GM23248 (cell line): ENCODE results near the gene ARIH2. TPM values are rescaled to one million over a fixed set of nuclear protein-coding genes. Genes with fewer than 3 reads are reported as not detected.

Source experiments
- DNase-seq: peaks from one replicate; pipeline ENCODE4 v3.0.0-alpha.2; 2015
- H2AFZ ChIP-seq: fragments of 200-600 bp; sonication (generic); 2 replicates; pipeline ENCODE4 v1.6.1; 2016; ENCODE audit warnings: antibody characterized with exemption
- H3F3A ChIP-seq: fragments of 200-600 bp; sonication (generic); 2 replicates; pipeline ENCODE4 v1.6.1; 2016; ENCODE audit warnings: mild to moderate bottlenecking, antibody characterized with exemption, mixed run types; ENCODE audit not compliant: insufficient read depth
- H3K27ac ChIP-seq: fragments of 200-600 bp; sonication (generic); 2 replicates; pipeline ENCODE4 v1.5.1; 2016; ENCODE audit warnings: mild to moderate bottlenecking
- H3K27me3 ChIP-seq: fragments of 200-600 bp; sonication (generic); replicated peaks from 2 replicates; pipeline ENCODE4 v1.6.1; 2016; ENCODE audit warnings: mild to moderate bottlenecking; ENCODE audit not compliant: insufficient read depth
- H3K36me3 ChIP-seq: fragments of 200-600 bp; sonication (generic); 2 replicates; pipeline ENCODE4 v1.6.1; 2016; ENCODE audit warnings: low read depth, mild to moderate bottlenecking
- H3K4me1 ChIP-seq: fragments of 200-600 bp; sonication (generic); 2 replicates; pipeline ENCODE4 v1.6.1; 2016; ENCODE audit warnings: mild to moderate bottlenecking; ENCODE audit not compliant: insufficient read depth
- H3K4me2 ChIP-seq: fragments of 200-600 bp; sonication (generic); one replicate; pipeline ENCODE4 v1.6.1; 2016; ENCODE audit warnings: mild to moderate bottlenecking; ENCODE audit not compliant: unreplicated experiment
- H3K4me3 ChIP-seq: fragments of 200-600 bp; sonication (generic); 2 replicates; pipeline ENCODE4 v1.5.1; 2016; ENCODE audit warnings: mild to moderate bottlenecking
- H3K79me2 ChIP-seq: fragments of 200-600 bp; sonication (generic); 2 replicates; pipeline ENCODE4 v1.6.1; 2016; ENCODE audit warnings: mild to moderate bottlenecking; ENCODE audit not compliant: insufficient read depth
- H3K9ac ChIP-seq: fragments of 200-600 bp; sonication (generic); 2 replicates; pipeline ENCODE4 v1.6.1; 2016; ENCODE audit warnings: mild to moderate bottlenecking
- H3K9me2 ChIP-seq: fragments of 200-600 bp; sonication (generic); 2 replicates; pipeline ENCODE4 v1.6.1; 2016; ENCODE audit warnings: mixed run types, mild to moderate bottlenecking, moderate library complexity; ENCODE audit not compliant: insufficient read depth
- H3K9me3 ChIP-seq: fragments of 200-600 bp; sonication (generic); one replicate; pipeline ENCODE4 v1.6.1; 2017; ENCODE audit warnings: low read depth
- H4K20me1 ChIP-seq: fragments of 200-600 bp; sonication (generic); 2 replicates; pipeline ENCODE4 v1.6.0; 2016; ENCODE audit not compliant: insufficient read depth
- EZH2 ChIP-seq: fragments of 200-600 bp; sonication (generic); IDR thresholded peaks from 2 replicates; pipeline ENCODE4 v1.6.1; 2018; ENCODE audit warnings: antibody characterized with exemption, mild to moderate bottlenecking; ENCODE audit not compliant: insufficient read depth, poor library complexity, severe bottlenecking
- EZH2phosphoT487 ChIP-seq: fragments of 200-600 bp; sonication (generic); IDR thresholded peaks from 2 replicates; pipeline ENCODE4 v1.6.1; 2018; ENCODE audit warnings: antibody characterized with exemption, moderate library complexity, mild to moderate bottlenecking, low read depth; ENCODE audit not compliant: insufficient read depth
- WGBS, 2 experiments: methylation state at CpG; one replicate each; pipeline ENCODE4 v1.1.6; 2015 to 2017; ENCODE audit warnings: low lambda C conversion rate in 2 of 2, low coverage in 1 of 2; ENCODE audit errors: missing lambda C conversion rate in 2 of 2; 5-methylcytosine and 5-hydroxymethylcytosine counted together
- in situ Hi-C: fragments of 300-500 bp; cut with MboI; formaldehyde crosslinking; loops from 2 replicates; pipeline ENCODE4 v1.15.0; 2020
- microRNA counts: library from miRNA; unstranded; fragments of <30 nt; microRNA quantifications from one replicate; lab custom pipeline; 2016
- microRNA-seq: library from miRNA; unstranded; fragments of <30 nt; microRNA quantifications from one replicate; pipeline ENCODE4, GENCODE V29; 2016; ENCODE audit warnings: borderline number of aligned reads
- polyA plus RNA-seq: library from polyadenylated mRNA; unstranded; fragments of >200 nt; fragmentation: Nextera tagmentation; extraction: Ambion mirVana; gene quantifications from 2 replicates; pipeline ENCODE4 v1.2.1, GENCODE V29; 2016
- small RNA-seq: library from RNA; depleted of rRNA; stranded (forward); fragments of <200 nt; gene quantifications from one replicate; pipeline ENCODE3, GENCODE V24; 2014; ENCODE audit warnings: low read depth, low replicate concordance
- total RNA-seq: library from RNA; depleted of rRNA; stranded (reverse); fragments of >200 nt; shearing (Covaris generic); gene quantifications from 2 replicates; pipeline ENCODE4 v1.2.3, GENCODE V29; 2014; rRNA removed

Gene ARIH2
- total and polyA plus RNA-seq, 2 experiments from 2014 or later: 59.7 to 102 TPM

DNA sequence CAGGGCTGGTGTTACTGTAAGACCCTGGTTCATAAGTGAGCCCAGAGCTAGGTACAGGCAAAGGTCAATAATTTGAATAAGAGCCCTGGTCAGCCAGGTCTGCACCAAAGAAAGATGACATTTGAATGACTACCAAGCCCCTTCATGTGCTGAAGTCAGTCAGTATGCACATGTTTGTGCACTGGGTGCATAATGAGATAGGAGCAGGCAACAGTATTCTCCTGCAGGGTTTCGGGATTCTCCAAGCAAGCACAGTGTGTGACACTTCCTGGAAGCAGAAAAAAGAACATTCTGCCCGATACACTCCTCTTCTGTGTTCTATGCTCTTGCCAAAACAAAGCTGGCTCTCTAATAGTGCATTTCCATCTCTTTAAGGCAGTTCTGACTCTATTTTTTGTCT is 116.0 kb downstream of the ARIH2 start:
- H3K9ac ChIP-seq: no peak overlapping the region
- no peak overlapping the region for H3K27ac ChIP-seq
- no peaks in the 10 kb centered on the region for H4K20me1 ChIP-seq
- H2AFZ ChIP-seq: no peak overlapping the region
- H3K36me3 ChIP-seq: peaks cover 17% of the 10 kb centered on the region
- H3K27me3 ChIP-seq: no peaks in the 10 kb centered on the region
- no peak overlapping the region for H3K4me2 ChIP-seq
- in situ Hi-C loops: no loop called here
- 80% methylated on average over 2 of the region's 2 CpGs for WGBS, 2 experiments
- H3K79me2 ChIP-seq: peaks cover 19% of the 10 kb centered on the region
- no peaks in the 10 kb centered on the region for H3K9me3 ChIP-seq
- H3K4me3 ChIP-seq: no peak overlapping the region
- no peaks in the 10 kb centered on the region for H3K9me2 ChIP-seq
- DNase-seq: no peak
- peaks cover 36% of the 10 kb centered on the region for H3F3A ChIP-seq
- peaks cover 6% of the 10 kb centered on the region; the same call in 1 of the 2 replicates for H3K4me1 ChIP-seq
- TF ChIP-seq EZH2: no peak
- TF ChIP-seq EZH2phosphoT487: no peak

GRCh38 chr3:49035281-49035680 is 116.6 kb downstream of the ARIH2 start:
- H3K4me1 ChIP-seq: peaks cover 6% of the 10 kb centered on the region; the same call in 1 of the 2 replicates
- no peak for DNase-seq
- H3K27me3 ChIP-seq: no peaks in the 10 kb centered on the region
- TF ChIP-seq EZH2 (no peak), EZH2phosphoT487 (no peak)
- H2AFZ ChIP-seq: no peak overlapping the region
- H3K9ac ChIP-seq: no peak overlapping the region
- 74 to 80% methylated on average over 3 of the region's 3 CpGs for WGBS, 2 experiments
- H3K9me2 ChIP-seq: no peaks in the 10 kb centered on the region
- no peaks in the 10 kb centered on the region for H4K20me1 ChIP-seq
- no peak overlapping the region for H3K27ac ChIP-seq
- H3K4me2 ChIP-seq: no peak overlapping the region
- H3K9me3 ChIP-seq: no peaks in the 10 kb centered on the region
- peaks cover 19% of the 10 kb centered on the region for H3K79me2 ChIP-seq
- in situ Hi-C loops: no loop called here
- peaks cover 15% of the 10 kb centered on the region; the same call in 1 of the 2 replicates for H3K36me3 ChIP-seq
- H3F3A ChIP-seq: peaks cover 30% of the 10 kb centered on the region
- no peak overlapping the region for H3K4me3 ChIP-seq

MicroRNAs within 50 kb of the gene (microRNA counts, 767-probe panel; counts per million panel counts)
- microRNA hsa-miR-191-5p (lab: Ali Mortazavi, UCI): 7,863 counts per million, percentile 97 among the panel's probes with 10 or more counts
- 447 counts per million, percentile 86 among the panel's probes with 10 or more counts for microRNA hsa-miR-425-5p (lab: Ali Mortazavi, UCI)

Small RNA genes lying within 50 kb of the gene (microRNA-seq; reads per million reads assigned to microRNA genes)
- gene MIR191 (8,235 reads per million, percentile 94 among the genes with 10 or more reads in this experiment), gene MIR425 (1,388 reads per million, percentile 80 among the genes with 10 or more reads in this experiment)

Small RNA genes lying within 50 kb of the gene (small RNA-seq; reads per million reads assigned to genes)
- gene MIR191 (230 reads per million, percentile 97 among the genes with 10 or more reads in this experiment), gene MIR425 (1.5 reads per million, percentile 57 among the genes with 10 or more reads in this experiment)

Other genes with a start within 250 kb of the ARIH2 start
- 32.5 and 39.3 TPM in 2 replicates for gene NCKIPSD, start 232.9 kb upstream of the ARIH2 start, total RNA-seq
- gene NCKIPSD, start 232.9 kb upstream of the ARIH2 start, polyA plus RNA-seq: 20.6 and 21.7 TPM in 2 replicates
- gene IP6K2, start 201.6 kb upstream of the ARIH2 start, total RNA-seq: 59.1 and 59.6 TPM in 2 replicates
- gene IP6K2, start 201.6 kb upstream of the ARIH2 start, polyA plus RNA-seq: 56.5 and 57.4 TPM in 2 replicates
- gene PRKAR2A, start 71.0 kb upstream of the ARIH2 start, total RNA-seq: 26.8 and 29.3 TPM in 2 replicates
- 11.8 and 12.2 TPM in 2 replicates for gene PRKAR2A, start 71.0 kb upstream of the ARIH2 start, polyA plus RNA-seq
- gene SLC25A20, start 20.0 kb upstream of the ARIH2 start, total RNA-seq: 22.0 and 26.2 TPM in 2 replicates
- gene SLC25A20, start 20.0 kb upstream of the ARIH2 start, polyA plus RNA-seq: 20.3 and 21.0 TPM in 2 replicates
- 38.3 and 53.6 TPM in 2 replicates for gene P4HTM, start 71.4 kb downstream of the ARIH2 start, total RNA-seq
- gene P4HTM, start 71.4 kb downstream of the ARIH2 start, polyA plus RNA-seq: 29.7 and 30.4 TPM in 2 replicates
- 56.1 and 60.8 TPM in 2 replicates for gene WDR6, start 88.5 kb downstream of the ARIH2 start, total RNA-seq
- 50.3 and 51.3 TPM in 2 replicates for gene WDR6, start 88.5 kb downstream of the ARIH2 start, polyA plus RNA-seq
- gene DALRD3, start 99.7 kb downstream of the ARIH2 start, total RNA-seq: 65.3 and 88.9 TPM in 2 replicates
- 40.2 and 43.3 TPM in 2 replicates for gene DALRD3, start 99.7 kb downstream of the ARIH2 start, polyA plus RNA-seq
- gene NDUFAF3, start 103.3 kb downstream of the ARIH2 start, total RNA-seq: 129 and 132 TPM in 2 replicates
- gene NDUFAF3, start 103.3 kb downstream of the ARIH2 start, polyA plus RNA-seq: 211 and 218 TPM in 2 replicates
- 192 and 210 TPM in 2 replicates for gene IMPDH2, start 110.6 kb downstream of the ARIH2 start, total RNA-seq
- 121 and 128 TPM in 2 replicates for gene IMPDH2, start 110.6 kb downstream of the ARIH2 start, polyA plus RNA-seq
- gene QRICH1, start 175.2 kb downstream of the ARIH2 start, total RNA-seq: 75.6 and 107 TPM in 2 replicates
- 29.0 and 29.3 TPM in 2 replicates for gene QRICH1, start 175.2 kb downstream of the ARIH2 start, polyA plus RNA-seq
- gene QARS1, start 185.9 kb downstream of the ARIH2 start, total RNA-seq: 201 and 240 TPM in 2 replicates
- 87.0 and 94.8 TPM in 2 replicates for gene QARS1, start 185.9 kb downstream of the ARIH2 start, polyA plus RNA-seq
- gene USP19, start 202.0 kb downstream of the ARIH2 start, total RNA-seq: 31.6 and 46.4 TPM in 2 replicates
- gene USP19, start 202.0 kb downstream of the ARIH2 start, polyA plus RNA-seq: 16.3 and 17.0 TPM in 2 replicates
- gene LAMB2, start 214.2 kb downstream of the ARIH2 start, total RNA-seq: 894 and 1,064 TPM in 2 replicates
- 539 and 542 TPM in 2 replicates for gene LAMB2, start 214.2 kb downstream of the ARIH2 start, polyA plus RNA-seq
- gene CCDC71, start 247.5 kb downstream of the ARIH2 start, total RNA-seq: 35.4 and 39.7 TPM in 2 replicates
- 1.5 and 1.7 TPM in 2 replicates for gene CCDC71, start 247.5 kb downstream of the ARIH2 start, polyA plus RNA-seq